Gastroesophageal sphincter (tissue), 3 donors: ENCODE data around the gene C1orf226.

Experiments
- CTCF ChIP-seq, 4 experiments: fragments of 200-600 bp in 2 of 4; fragments of 450-650 bp in 2 of 4; sonication (generic) in 1 of 4; IDR thresholded peaks; one replicate each; pipeline ENCODE4 v1.5.1; 2017 to 2019; ENCODE audit warnings: antibody characterized with exemption in 4 of 4, mild to moderate bottlenecking in 2 of 4, moderate library complexity in 2 of 4
- EP300 ChIP-seq: sonication (generic); formaldehyde crosslinking; IDR thresholded peaks from one replicate; pipeline ENCODE4 v1.6.1; 2017; ENCODE audit warnings: antibody characterized with exemption, mild to moderate bottlenecking
- POLR2A ChIP-seq, 2 donors: fragments of 450-650 bp; IDR thresholded peaks; one replicate each; pipeline ENCODE4 v1.6.1; 2017; ENCODE audit warnings: antibody characterized with exemption in 2 of 2, mild to moderate bottlenecking in 2 of 2, moderate library complexity in 1 of 2
- POLR2AphosphoS5 ChIP-seq: sonication (generic); formaldehyde crosslinking; IDR thresholded peaks from one replicate; pipeline ENCODE4 v1.6.1; 2017; ENCODE audit warnings: antibody characterized with exemption

DNA sequence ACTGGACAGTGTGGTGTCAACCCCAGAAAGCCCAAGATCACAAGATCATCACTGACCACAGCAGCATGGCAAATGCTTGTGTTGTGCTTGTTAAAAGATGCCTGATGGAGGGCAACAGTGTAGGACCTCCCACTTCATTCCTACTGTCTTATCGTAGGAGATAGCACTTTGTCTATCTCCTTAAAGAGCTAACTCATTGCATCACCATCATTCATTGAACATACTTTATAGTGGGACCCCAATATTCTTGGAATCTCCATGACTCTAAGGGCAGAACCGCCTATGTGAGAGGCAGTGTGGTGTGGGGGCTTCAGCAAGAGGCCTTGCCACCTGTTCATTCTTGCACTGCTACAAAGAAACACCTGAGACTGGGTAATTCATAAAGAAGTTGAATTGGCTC, 35.4 kb downstream of the C1orf226 start:
- TF ChIP-seq POLR2AphosphoS5 (no peak), POLR2A (IDR thresholded peaks at IDR 0.05) (no peak), CTCF (IDR thresholded peaks at IDR 0.05) (no peak), EP300 (no peak)
